GM13976 (cell line): ENCODE results near the gene MYOZ1.
A peak's percentile ranks its signal among the peaks of the same experiment; 100 is the strongest.
"Not testable (repeated sequence)": the region's sequence is repeated elsewhere in the genome, so short reads cannot be mapped to it uniquely, and the experiment has no call there.

Experiments used
- DNase-seq: peaks from one replicate; pipeline ENCODE4 v3.0.0; 2012; ENCODE audit warnings: low spot score
- CTCF ChIP-seq: IDR thresholded peaks from 2 replicates; pipeline ENCODE4 v1.5.1; 2012; ENCODE audit warnings: borderline replicate concordance, mild to moderate bottlenecking; ENCODE audit not compliant: insufficient read depth; ENCODE audit errors: extremely low read depth, missing control alignments, control extremely low read depth
- in situ Hi-C: fragments of 300-500 bp; cut with MboI; formaldehyde crosslinking; loops from one replicate; pipeline ENCODE4 v1.12.0; 2022; ENCODE audit warnings: low sequenced_read_pairs, mixed read lengths, inconsistent platforms; ENCODE audit not compliant: unreplicated experiment

Gene MYOZ1, protein sequence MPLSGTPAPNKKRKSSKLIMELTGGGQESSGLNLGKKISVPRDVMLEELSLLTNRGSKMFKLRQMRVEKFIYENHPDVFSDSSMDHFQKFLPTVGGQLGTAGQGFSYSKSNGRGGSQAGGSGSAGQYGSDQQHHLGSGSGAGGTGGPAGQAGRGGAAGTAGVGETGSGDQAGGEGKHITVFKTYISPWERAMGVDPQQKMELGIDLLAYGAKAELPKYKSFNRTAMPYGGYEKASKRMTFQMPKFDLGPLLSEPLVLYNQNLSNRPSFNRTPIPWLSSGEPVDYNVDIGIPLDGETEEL

DNA sequence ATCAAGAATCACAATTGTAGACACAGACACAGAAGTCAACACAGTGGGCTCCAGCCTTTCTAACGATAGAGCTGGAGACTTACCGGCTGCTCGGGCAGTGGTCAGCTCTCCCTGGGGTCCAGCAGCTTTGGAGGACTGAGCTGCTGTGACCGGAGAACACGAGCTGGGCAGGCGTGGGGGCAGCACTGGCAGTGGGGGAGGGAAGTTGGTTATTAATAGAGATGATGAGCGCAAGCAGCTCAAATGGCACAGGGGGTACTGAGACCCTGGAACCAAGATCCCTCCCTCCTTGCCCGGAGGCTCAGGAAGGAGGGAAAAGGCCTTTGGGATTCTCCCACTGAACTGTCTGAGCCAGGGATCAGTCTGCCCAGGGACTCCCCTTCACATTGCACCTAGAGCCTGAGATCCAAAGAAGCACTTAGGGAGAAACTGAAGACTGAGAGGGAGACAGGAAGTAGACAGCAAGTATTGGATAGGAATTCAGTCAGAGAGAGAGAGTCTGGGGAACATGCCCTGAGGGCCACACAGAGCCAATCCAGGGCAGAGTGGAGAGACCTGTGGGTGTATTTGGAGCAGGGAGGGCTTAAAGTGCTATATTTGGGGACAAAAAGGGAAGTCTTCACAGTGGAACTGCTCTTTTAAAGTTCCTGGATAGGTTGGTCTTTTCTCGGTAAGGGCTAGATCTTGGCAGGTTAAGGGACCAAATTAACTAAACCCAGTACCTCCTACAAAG lies at the start of gene MYOZ1:
TSS of gene MYOZ1 (minus strand) at position 147 of the 733 bp plus-strand sequence. CDS start 1,457 bp downstream, outside the sequence.
- peak; percentile 21 for DNase-seq
- in situ Hi-C loops = loop anchor here (5.0 kb wide), 1 partner anchor 114 kb away; no protein-coding TSS in a partner anchor
- TF ChIP-seq CTCF = no peak

GRCh38 chr10:73690755-73691154 lies 49.5 kb upstream of the MYOZ1 start:
- DNase-seq, in situ Hi-C loops: not testable (repeated sequence)

DNA sequence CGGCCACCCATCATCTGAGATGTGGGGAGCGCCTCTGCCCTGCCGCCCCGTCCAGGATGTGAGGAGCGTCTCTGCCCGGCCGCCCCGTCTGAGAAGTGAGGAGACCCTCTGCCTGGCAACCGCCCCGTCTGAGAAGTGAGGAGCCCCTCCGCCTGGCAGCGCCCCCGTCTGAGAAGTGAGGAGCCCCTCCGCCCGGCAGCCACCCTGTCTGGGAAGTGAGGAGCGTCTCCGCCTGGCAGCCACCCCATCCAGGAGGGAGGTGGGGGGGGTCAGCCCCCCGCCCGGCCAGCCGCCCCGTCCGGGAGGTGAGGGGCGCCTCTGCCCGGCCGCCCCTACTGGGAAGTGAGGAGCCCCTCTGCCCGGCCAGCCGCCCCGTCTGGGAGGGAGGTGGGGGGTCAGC lies 48.3 kb upstream of the MYOZ1 start:
- DNase-seq, in situ Hi-C loops: not testable (repeated sequence)

DNA sequence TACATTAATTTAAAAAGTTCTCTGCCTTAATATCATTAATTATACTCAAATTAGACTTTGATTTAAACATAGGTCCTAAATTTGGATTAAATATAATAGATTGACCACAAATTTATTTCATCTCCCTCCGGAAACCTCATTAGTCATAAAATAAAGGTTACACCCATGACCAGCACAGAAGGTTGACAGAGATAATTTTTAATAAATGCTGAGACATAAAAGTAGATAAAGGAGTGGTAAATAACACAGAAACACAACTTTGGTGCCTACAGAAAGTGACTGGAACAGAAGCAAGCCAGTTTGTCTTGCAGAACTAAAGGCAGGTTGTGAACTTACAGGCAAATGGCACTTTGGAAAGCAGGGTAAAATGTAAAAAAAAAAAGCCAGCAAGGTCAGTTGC lies 46.4 kb upstream of the MYOZ1 start:
- in situ Hi-C loops = not testable (repeated sequence)

GRCh38 chr10:73674546-73674945 lies 33.3 kb upstream of the MYOZ1 start:
- DNase-seq, in situ Hi-C loops: not testable (repeated sequence)

More for the DNA sequence above, 46.4 kb upstream of the MYOZ1 start:
- not testable (repeated sequence) for DNase-seq

- in situ Hi-C loops, DNase-seq: not testable (repeated sequence)
Measured at GRCh38 chr10:73668378-73668777, 27.1 kb upstream of the MYOZ1 start.

DNA sequence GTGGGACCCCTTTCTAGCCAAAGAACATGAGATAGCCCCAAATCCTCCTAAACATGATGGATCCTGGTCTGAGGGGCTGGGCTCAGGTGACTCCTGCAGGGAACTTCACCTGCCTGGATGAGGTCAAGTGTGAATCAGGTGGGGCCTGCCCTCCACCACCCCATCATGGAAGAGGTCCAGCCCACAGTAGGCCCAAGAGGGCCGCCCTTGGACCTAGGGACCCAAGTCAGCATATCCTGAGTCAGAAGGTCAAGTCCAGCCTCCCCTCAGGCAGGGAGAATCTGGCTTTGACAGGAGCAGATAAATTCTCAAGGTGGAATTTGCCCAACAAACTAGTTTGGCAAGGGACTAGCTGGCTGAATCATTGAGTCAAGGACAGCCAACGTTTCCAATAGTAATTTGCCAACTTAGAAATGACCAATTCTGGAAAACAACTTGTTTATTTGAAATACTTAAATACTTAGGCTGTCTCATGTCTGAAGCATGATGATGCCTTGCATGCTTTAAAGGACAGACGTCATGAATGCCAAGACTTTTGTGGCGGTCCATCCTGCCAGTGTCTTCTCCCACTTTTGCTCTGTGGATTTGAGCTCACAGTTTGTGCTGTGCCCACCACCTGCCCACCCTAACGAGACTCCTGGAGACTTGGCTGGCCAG lies 25.0 kb upstream of the MYOZ1 start:
- DNase-seq, in situ Hi-C loops: not testable (repeated sequence)

GRCh38 chr10:73665581-73665980 lies 24.3 kb upstream of the MYOZ1 start:
- in situ Hi-C loops = not testable (repeated sequence)

GRCh38 chr10:73664156-73665040 lies 23.1 kb upstream of the MYOZ1 start:
- in situ Hi-C loops, DNase-seq: not testable (repeated sequence)

More at GRCh38 chr10:73665581-73665980, 24.3 kb upstream of the MYOZ1 start:
- DNase-seq = not testable (repeated sequence)

- in situ Hi-C loops, DNase-seq: not testable (repeated sequence)
Measured at GRCh38 chr10:73663621-73664020, 22.3 kb upstream of the MYOZ1 start.

- in situ Hi-C loops, DNase-seq: not testable (repeated sequence)
Measured at GRCh38 chr10:73662705-73663104, 21.4 kb upstream of the MYOZ1 start.

DNA sequence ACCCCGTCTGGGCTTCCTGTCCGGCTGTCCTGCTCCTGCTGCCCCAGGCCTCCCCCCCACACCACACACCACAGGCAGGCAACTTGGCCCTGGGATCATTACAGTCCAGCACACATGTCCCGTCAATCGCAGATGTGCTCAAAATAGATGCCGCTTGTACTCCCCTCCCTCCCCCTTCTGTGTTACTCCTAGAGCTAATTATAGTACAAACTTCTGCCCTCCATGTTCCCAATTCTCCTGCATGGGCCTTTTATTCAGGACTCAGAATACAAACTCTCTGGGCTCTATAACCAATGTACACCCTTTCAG lies 14.7 kb upstream of the MYOZ1 start, which contains the start of gene SYNPO2L:
TSS of gene SYNPO2L (minus strand) at position 40 of the 309 bp plus-strand sequence. CDS start 107 bp downstream, outside the sequence.
- no peak for TF ChIP-seq CTCF
- no peak for DNase-seq
- in situ Hi-C loops = no loop called here
